Hepatic stellate cell (primary cell): Measurements from ENCODE around the gene IGDCC3.

ENCODE experiments used
- DNase-seq: peaks from one replicate; pipeline ENCODE4 v3.0.0; 2011; ENCODE audit warnings: low spot score

IGDCC3 gene

DNA sequence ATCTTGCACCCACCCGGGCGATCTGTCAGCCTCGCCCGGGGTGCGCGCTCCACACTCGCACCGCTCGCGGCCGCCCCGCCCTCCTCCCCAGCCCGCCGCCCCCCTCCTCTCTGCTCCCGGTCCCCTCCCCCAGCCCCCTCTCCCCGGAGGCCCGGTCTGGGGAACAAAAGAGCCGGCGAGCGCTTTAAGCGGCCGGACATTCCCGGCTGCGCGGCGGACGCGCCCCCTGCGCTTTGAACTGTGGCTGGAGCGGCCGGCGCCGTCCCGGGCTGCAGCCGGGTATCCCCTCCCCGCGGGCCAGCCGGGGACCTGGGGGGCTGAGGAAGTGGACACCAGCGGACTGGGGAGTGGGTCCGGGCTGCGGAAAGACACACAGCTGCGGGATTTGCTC is at the start of gene IGDCC3:
Gene IGDCC3 (minus strand): TSS at position 27 of the 391 bp plus-strand sequence. CDS start 214 bp downstream, outside the sequence.
- DNase-seq, result no peak

DNA sequence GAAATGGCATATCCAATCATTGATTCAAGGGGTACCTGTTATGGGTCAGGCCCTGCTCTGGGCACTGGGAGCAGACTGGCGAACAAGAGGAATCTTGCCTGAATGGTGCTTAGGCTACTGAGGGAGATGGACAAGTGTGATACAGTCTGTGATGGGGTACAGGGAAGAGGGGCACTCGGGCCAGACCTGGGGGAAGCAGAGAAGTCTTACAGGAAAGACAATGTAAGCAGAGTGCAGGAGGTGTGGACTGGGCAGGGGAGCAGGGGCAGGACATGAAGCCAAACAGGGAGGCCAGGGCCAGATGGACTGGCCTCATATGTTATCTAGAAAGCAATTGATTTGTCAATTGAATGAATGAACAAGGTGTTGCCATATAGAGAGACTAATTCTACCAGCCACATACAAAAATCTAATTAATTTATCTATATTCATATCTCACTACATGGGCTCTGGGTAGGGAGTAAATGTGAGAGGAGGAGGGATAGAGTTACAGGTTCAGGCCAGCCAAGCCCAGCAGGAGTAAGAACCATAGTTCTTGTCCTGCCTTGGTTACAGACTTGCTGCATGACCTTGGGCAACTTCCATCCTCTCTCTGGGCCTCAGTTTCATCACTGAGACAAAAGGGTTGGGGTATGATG is 48.5 kb upstream of the IGDCC3 start:
- DNase-seq, result no peak

DNA sequence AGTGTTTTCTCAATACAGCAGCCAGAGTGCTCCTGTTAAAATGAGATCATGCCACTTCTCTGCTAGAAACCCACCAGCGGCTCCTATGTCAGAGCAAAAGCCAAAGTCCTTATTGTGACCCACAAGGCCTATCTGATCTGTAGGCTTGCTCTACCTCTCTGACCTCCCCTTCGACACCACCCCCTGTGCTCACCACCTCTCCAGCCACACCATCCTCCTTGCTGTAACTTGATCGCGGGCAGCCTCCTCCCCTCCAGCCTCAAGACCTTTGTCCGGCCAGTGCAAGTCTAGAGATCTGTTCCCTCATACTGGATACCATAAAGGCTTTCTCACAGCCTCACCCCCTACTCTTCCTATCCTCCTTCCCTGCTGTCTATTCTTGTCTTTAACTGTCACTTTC is 46.9 kb upstream of the IGDCC3 start:
- no peak for DNase-seq

GRCh38 chr15:65423976-65424679 is 46.3 kb upstream of the IGDCC3 start:
- DNase-seq, result no peak

GRCh38 chr15:65423150-65423975 is 45.6 kb upstream of the IGDCC3 start:
- no peak for DNase-seq

- DNase-seq, result no peak
Measured at GRCh38 chr15:65421360-65422215, 43.8 kb upstream of the IGDCC3 start.

GRCh38 chr15:65420975-65421359 is 43.2 kb upstream of the IGDCC3 start:
- DNase-seq, result no peak

DNA sequence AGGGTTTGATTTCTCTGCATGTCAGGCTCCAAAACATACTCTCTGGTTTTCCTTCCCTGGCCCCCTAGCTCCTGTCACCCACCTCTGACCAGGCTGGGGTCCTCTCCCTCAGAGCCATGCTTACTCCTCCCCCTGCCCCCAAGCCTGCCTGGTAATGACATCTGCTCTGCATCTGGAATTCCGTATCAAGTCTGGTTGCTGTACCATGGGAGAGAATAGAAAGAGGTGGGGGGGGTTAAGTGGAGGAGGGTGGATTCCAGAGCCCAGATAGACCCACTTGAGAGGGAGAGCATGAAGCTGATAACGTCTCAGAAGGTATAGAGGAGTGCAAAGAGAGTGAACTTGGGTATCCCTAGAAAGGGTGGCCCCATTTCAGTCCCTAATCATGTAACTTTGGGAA is 40.8 kb upstream of the IGDCC3 start:
- DNase-seq, result no peak

- DNase-seq, result no peak
Measured at GRCh38 chr15:65416845-65417416, 39.1 kb upstream of the IGDCC3 start.

GRCh38 chr15:65414841-65415621 is 37.2 kb upstream of the IGDCC3 start:
- DNase-seq, result no peak

GRCh38 chr15:65413760-65414144 is 36.0 kb upstream of the IGDCC3 start:
- DNase-seq, result no peak

DNA sequence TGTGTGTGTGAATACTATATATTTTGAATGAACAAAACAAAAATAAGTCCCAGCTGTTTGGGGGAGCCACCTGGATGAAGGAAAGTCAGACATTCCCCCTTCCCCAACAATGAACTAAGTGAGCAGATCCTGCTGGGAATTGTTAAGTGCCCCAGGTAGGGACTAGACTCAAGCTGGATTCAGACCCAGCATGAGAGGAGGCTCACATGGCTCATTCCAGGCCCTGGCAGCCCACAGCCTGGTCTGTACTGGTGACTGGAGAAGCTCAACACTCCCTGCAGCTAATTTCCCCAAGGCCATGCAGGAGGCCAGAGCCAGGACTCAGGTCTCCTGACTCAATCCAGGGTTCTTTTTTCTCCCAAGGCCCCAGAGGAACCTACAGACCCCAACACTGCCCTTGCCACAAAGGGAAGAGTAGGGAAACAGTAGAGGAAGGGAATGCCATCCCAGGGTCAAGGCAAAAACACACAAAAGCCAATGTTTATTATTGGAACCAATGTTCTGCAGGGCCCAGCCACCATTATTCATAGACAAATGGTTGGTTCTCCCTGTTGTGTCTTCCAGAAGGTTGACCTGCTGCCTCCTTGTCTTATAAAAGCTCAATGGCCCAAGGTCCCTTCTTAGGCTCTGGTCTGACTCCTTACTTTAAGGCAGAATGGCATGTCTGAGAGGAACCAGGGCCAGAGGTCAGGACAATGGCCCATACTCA is 35.4 kb upstream of the IGDCC3 start:
- no peak for DNase-seq

DNA sequence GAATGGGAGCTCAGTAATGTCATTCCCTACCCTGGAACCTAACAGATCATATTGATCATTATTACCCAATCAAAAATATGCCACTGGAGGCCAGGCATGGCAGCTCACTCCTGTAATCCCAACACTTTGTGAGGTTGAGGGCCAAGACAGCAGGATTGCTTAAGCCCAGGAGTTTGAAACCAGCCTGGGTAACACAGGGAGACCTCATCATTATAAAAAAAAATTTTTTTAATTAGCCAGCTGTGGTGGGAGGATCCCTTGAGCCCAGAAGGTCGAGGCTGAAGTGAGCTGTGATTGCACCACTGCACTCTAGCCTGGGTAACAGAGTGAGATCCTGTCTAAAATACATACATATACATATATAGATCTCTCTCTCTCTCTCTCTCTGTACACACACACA is 34.8 kb upstream of the IGDCC3 start:
- no peak for DNase-seq

- DNase-seq, result no peak
Measured at GRCh38 chr15:65411465-65412071, 33.8 kb upstream of the IGDCC3 start.

- DNase-seq, result no peak
Measured at GRCh38 chr15:65410972-65411371, 33.2 kb upstream of the IGDCC3 start.

DNA sequence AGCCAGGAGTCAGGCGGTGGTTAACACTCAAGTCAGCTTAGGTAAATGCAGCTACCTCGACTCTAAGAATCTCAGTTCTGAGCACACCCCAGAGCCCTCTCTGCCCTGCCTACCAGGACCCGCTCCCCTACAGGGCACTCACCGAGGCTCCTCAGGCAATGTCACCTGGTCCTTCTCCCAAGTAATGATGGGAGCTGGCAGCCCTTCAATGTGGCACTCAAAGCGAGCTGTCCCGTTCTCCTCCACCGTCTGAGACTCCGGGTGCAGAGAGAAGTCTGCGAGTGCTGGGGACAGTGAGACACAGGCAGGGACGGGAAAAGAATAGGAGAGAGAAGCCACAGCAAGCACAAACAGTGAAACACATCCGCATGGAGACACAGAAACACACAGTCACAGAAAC is 32.2 kb upstream of the IGDCC3 start:
- no peak for DNase-seq

DNA sequence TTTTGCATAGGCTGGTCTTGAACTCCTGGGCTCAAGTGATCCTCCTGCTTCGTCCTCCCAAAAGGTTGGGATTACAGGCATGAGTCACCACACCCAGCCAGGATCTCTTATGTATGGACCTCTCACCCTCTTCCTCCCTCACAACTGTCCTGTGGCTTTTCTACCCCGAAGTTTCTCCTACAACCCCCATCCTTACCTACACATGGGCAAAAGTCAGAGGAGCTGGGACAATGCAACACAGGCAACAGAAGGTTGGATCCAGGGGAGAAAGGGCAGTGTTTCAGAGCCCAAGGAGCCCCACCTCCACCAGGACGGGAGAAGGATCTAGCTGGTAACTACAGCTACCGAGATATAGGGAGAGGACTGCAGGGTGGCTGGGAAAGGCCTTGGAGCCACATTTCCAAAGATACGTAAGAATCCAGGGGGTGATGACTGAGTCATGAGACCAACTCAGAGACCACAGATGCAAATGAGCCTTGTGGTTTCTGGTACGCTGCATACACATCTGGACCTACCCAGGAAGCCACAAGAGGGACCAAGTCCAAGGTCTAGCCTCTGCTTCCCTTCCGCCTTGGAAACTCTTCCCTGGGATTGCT is 31.3 kb upstream of the IGDCC3 start:
- peak; percentile 69 for DNase-seq

GRCh38 chr15:65408324-65409035 is 30.7 kb upstream of the IGDCC3 start:
- DNase-seq, result no peak
